GM12801 (cell line): Measurements from ENCODE around the gene DIP2C.

ENCODE experiments used
- TF ChIP-seq, protein P1 (sequence below): IDR thresholded peaks from one replicate; pipeline ENCODE4 v1.5.1; 2011; ENCODE audit warnings: control low read depth; ENCODE audit not compliant: insufficient read length; ENCODE audit errors: extremely low read depth

The DIP2C gene

DNA sequence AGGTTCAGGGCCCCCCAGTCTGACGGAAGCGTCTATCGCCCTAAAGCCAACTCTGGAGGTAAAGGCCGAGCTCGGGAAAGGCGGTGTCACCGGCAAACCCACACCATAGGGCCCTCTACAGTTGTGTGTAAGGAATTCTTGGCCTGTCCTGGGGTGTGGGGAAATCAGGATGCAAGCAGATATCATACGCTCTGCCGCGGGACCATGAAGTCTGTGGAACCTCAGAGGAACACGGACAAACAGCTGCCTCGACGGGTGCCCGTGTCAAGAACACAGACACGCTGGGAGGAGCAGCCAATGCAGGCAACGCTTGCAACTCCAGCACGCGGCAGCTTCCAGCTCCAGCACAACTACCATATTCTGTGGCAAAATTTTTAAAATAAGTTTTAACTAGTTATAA is 157.9 kb downstream of the DIP2C start:
- TF ChIP-seq, protein P1, sequence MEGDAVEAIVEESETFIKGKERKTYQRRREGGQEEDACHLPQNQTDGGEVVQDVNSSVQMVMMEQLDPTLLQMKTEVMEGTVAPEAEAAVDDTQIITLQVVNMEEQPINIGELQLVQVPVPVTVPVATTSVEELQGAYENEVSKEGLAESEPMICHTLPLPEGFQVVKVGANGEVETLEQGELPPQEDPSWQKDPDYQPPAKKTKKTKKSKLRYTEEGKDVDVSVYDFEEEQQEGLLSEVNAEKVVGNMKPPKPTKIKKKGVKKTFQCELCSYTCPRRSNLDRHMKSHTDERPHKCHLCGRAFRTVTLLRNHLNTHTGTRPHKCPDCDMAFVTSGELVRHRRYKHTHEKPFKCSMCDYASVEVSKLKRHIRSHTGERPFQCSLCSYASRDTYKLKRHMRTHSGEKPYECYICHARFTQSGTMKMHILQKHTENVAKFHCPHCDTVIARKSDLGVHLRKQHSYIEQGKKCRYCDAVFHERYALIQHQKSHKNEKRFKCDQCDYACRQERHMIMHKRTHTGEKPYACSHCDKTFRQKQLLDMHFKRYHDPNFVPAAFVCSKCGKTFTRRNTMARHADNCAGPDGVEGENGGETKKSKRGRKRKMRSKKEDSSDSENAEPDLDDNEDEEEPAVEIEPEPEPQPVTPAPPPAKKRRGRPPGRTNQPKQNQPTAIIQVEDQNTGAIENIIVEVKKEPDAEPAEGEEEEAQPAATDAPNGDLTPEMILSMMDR, result no peak

DNA sequence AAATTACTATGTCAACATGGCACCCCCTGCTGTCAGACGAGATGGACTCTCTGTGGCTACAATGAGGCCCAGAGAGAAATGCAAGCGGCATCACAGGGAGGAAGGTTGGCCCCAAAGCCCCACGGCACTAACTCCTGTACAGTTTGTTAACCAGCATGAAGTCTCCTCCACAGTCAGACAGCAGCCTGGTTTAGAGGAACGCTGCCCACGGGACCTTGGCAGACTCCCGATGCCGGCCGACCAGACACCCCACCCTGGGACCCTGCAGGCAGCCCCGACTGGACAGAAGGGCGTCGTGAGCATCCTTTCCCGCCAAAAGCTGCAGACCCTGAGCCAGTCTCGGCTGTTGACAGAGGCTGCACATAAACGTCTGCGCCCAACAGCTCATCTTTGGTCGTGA is 158.8 kb downstream of the DIP2C start:
- TF ChIP-seq, protein P1, result no peak

DNA sequence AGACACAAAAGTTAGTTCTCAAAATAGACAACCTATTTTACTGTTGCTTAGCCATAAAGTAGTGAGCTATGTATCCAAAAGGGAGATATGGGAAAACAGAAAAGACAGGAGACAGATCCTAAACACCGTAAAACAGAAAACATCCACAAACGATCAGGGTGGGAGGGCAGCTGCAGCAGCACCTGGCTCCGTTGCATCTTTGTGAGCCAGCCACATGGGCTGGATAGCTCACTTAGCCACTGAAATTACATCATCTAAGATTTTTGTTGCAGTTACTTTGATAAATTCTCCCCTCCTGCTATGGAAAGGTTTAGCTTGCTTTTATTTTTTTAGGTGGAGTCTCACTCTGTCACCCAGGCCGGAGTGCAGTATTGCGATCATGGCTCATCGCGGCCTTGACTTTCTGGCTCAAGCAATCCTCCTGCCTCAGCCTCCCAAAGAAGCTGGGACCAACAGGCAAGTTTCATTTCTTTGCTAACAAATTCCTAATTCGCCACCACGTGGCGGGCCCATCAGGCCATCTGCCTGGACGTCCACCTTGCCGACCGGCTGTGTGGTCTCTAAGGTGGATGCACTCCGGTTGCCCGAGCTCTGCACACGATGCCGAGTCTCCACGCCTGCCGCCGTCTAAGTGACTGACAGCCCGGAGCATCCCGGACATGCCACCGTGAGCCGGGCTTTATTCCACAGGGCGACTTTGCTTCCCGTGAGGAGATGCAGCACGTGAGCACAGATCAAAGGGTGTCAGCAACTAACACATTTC is 159.8 kb downstream of the DIP2C start:
- TF ChIP-seq, protein P1, result no peak

DNA sequence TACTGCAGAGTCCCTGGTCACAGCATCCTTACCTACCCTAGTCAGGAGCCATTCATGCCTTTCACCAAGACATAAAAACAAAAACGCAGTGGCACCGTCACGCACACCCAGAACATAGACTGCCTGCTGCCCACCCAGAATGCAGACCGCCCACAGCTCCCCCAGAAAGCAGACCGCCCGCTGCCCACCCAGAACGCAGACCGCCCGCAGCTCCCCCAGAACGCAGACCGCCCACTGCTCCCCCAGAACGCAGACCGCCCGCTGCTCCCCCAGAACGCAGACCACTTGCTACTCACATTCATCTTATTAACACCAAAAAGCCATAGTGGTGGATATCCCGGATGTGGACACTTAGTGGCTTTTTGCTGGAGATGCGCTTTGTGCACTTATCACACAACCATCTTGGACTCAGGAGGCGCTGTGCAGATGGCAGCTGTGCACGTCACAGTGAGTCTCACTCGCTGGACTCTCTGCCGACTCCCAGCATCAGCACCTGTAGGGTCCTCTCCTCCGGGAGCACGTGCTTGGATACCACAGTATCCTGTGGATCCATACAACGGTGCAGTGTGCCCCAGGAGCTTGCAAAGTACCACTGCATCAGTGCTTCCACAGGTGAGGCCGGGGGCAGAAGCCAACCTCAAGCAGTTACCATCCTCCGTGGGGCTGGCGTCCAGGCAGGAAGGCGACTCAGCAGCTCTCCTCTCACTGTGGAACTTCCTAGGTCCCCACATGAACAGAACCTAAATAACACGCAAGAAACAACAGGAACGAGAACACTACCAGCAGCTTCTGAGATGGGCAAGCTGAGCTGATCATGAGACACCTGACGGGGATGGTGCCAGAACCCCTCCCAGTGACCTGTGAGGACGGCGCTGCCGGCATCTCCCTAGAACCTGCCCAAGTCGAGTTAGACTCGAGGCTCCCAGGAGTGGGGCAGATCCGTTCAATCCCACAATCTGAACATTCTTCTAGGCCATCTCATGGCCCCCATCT is 161.0 kb downstream of the DIP2C start:
- TF ChIP-seq, protein P1, result no peak

DNA sequence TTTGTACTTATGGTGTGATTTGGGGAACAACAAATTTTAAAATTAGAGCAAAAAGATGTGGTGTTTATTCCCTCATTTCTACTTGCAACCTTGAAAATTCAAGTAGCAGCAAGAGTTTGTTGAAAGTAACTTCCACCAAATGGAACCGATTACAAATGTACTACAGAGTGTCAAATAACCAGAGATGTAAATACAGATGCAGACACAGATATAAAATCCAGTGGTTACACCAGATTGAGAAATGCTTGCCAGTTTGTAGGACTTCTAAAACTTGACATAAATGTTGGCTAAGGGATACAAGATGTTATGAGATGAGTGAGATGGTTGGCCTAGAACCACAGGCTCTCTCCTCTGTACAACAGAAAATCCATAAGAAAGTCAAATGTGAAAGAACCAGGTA is 162.1 kb downstream of the DIP2C start:
- TF ChIP-seq, protein P1, result no peak

DNA sequence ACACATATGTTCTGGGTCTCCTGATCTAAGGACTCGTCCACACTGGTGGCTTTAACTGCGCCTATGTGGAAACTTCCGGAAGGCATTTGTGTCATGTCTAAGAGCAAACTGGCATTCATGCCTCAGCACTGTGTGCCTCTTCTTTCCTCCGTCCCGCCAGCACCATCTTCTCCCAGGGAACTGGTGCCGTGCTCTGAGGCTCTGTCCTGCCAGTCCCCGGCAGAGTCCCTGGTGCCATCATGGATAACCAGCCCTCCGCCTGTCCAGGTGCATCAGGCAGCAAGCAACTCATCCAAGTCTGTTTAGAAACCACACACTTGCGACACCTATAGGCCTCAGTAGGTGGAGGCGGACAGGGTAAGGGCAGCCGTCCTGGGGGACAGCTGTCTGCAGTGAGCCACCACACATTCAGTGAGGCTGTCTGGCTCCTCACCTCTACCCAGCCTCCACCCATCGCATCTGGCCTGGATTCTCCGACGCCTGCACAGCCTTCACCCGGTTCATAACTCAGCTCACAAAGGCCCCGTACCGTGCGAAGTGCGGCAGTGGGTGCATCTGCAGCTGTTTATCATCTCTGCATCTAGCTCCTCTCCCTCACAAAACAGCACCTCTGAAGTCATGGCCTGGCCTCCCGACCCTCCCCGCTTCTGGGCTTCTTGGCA is 162.7 kb downstream of the DIP2C start:
- TF ChIP-seq, protein P1, result no peak
